Fibroblast of mammary gland (primary cell): ENCODE measurements around the gene GPD2.

Source experiments
- DNase-seq: peaks from one replicate; pipeline ENCODE4 v3.0.0-alpha.2; 2010; ENCODE audit warnings: low read depth
- H3K4me3 ChIP-seq: 2 replicates; pipeline ENCODE4 v1.5.1; 2011; ENCODE audit warnings: low read depth, mild to moderate bottlenecking, low read length, moderate library complexity; ENCODE audit not compliant: control insufficient read depth
- TF ChIP-seq, protein P1 (sequence below): conservative IDR thresholded peaks from 2 replicates; pipeline ENCODE4 v1.5.1; 2011; ENCODE audit warnings: low read depth, low read length, inconsistent platforms; ENCODE audit not compliant: control insufficient read depth, insufficient read depth

GPD2 gene

GRCh38 chr2:156473445-156473844, 37.3 kb downstream of the GPD2 start:
- TF ChIP-seq, protein P1, sequence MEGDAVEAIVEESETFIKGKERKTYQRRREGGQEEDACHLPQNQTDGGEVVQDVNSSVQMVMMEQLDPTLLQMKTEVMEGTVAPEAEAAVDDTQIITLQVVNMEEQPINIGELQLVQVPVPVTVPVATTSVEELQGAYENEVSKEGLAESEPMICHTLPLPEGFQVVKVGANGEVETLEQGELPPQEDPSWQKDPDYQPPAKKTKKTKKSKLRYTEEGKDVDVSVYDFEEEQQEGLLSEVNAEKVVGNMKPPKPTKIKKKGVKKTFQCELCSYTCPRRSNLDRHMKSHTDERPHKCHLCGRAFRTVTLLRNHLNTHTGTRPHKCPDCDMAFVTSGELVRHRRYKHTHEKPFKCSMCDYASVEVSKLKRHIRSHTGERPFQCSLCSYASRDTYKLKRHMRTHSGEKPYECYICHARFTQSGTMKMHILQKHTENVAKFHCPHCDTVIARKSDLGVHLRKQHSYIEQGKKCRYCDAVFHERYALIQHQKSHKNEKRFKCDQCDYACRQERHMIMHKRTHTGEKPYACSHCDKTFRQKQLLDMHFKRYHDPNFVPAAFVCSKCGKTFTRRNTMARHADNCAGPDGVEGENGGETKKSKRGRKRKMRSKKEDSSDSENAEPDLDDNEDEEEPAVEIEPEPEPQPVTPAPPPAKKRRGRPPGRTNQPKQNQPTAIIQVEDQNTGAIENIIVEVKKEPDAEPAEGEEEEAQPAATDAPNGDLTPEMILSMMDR = no peak
- DNase-seq = no peak
- H3K4me3 ChIP-seq = no peak overlapping the region

DNA sequence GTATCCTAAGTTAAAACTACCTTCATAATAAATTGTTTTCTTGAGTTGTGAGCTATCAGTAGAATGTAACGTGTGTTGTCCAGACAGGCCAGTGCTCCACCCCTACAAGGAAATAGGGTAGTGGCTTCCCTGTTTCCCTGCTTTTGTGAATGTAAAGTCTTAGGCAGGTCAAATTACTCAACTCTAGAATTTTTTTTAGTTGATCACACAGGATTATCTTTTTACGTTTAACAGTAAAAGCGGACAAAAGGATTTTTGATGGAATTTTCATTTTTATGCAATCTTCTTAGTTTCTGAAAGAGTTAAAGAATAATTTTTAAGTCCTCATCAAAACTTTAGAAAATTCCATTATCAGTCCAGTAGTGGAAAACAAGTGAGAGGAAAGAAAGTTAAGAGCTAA, 38.2 kb downstream of the GPD2 start:
- no peak for DNase-seq
- no peak overlapping the region for H3K4me3 ChIP-seq
- TF ChIP-seq, protein P1 = no peak

DNA sequence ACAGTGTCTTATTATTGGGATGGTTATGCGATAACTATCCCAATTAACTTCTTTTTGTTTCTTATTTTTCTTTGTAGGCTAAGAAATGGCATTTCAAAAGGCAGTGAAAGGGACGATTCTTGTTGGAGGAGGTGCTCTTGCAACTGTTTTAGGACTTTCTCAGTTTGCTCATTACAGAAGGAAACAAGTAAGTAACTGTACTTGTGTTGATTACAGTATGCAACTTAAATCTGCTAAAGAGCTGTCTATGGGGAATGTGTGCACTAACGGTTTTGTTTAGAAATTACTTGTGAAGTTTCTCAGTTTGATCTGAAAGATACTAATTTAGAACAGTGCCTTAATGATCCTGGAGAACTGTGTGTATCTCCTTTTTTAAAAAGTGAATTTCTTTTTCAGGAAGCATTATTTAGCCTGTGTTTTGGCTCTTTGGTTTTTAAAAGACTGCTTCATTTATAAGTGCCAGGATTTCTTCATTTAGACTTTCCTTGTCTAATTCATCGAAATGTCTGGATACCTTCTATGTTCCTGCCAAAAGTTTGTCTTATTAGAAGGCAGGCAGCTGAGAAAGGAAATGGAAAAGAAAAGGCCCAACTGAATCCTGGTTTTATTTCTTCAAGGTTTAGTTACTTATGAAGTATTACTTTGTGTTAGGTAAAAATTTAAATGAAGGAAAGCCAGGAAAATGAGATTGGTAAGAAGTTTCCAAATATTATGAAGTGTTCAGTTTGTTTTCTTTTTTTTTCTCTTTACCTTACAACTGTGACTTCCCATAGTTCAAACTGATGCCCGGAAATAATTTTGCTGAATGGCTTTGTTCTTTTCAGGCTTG, 40.1 kb downstream of the GPD2 start:
- DNase-seq = no peak
- H3K4me3 ChIP-seq = no peak overlapping the region
- TF ChIP-seq, protein P1 = no peak

- peak; percentile 68 for DNase-seq
- TF ChIP-seq, protein P1 = no peak
- H3K4me3 ChIP-seq = no peak overlapping the region
These were observed 40.6 kb downstream of the GPD2 start for GRCh38 chr2:156476850-156477206.

DNA sequence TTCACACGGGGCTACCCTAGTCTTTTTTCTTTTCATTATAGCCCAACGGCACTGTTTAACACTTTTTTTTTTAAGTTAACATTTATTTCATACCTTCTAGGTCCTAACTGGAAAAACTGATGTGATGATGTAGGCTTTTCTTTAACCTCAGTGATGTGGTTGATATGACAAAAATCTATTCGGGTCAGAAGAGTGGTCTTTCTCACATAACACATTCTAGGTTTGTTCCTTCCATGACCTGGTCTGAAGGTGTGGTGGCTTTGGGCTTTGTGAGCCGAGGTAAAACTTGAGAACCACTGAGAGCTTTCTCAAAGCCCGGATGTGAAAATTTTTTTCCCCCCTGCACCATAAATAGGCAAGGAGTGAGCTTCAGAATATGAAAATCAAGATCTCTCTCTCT, 44.2 kb downstream of the GPD2 start:
- DNase-seq = no peak
- no peak overlapping the region for H3K4me3 ChIP-seq
- TF ChIP-seq, protein P1 = no peak

DNA sequence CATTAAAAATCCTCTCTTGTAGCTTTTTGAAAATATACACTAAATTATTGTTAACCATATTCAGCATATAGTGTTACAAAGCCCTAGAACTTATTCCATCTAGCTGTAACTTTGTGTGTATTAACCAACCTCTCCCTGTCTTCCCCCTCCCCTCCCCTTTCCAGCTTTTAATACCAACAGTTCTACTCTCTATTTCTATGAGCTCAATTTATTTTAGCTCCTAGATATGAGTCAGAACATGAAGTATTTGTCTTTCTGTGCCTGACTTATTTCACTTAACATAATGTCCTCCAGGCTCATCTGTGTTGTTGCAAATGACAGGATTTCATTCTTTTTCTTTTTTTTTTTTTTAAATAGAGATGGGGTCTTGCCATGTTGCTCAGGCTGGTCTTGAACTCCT, 45.1 kb downstream of the GPD2 start:
- TF ChIP-seq, protein P1 = no peak
- DNase-seq = no peak
- H3K4me3 ChIP-seq = no peak overlapping the region
